AG09319 (cell line): ENCODE results near the gene LHX6.

Experiments used
- DNase-seq: peaks from one replicate; pipeline ENCODE4 v3.0.0-alpha.2; 2010; ENCODE audit warnings: low read depth; ENCODE audit errors: extremely low read depth
- TF ChIP-seq, protein P1 (sequence below): IDR thresholded peaks from 2 replicates; pipeline ENCODE4 v1.5.1; 2011; ENCODE audit warnings: low read depth, mild to moderate bottlenecking, inconsistent platforms, low read length, moderate library complexity

Gene LHX6

DNA sequence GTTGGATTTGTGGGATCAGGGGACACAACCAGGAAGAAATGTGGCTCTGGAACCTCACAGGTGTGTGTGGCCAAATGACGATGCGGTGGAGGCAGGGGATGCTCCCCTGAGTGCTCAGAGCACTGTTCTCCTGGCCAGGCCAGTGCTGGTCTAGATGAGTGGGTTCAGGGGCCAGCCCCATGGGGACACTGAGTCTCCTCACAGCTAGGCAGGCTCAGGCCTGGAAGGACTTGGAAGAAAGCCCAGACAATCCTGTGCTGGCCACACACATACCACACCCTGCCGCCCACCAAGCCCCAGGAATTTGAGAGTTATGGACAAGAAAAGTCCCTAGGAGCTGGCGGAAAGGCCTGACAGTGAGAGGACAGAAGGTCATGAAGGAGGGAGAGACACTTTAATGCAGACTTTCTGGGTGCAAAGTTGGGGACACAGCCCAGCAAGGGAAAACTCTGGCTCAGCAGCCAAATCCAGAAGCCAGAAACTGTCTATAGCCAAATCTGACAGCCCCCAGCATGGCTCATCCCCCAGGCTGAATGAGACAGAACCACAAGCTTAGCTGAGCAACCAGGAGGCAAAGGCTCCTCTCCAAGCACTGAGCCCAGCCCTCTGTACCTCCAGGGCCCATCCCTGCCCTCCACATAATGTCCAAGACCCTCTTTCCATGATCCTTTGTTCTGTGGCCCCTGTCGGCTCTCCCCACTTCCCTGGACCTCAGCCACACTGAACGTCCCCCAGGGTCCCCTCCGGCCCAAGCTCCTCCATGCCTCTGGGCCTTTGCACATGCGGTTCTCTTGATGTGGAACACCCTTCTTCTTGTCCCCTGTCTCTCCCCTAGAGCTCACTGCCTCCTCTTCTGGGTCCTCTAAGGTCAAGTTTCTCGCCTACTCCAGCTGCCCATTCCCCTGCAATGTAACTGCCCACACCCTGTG, 22.4 kb downstream of the LHX6 start:
- peak; percentile 40 for DNase-seq
- TF ChIP-seq, protein P1, sequence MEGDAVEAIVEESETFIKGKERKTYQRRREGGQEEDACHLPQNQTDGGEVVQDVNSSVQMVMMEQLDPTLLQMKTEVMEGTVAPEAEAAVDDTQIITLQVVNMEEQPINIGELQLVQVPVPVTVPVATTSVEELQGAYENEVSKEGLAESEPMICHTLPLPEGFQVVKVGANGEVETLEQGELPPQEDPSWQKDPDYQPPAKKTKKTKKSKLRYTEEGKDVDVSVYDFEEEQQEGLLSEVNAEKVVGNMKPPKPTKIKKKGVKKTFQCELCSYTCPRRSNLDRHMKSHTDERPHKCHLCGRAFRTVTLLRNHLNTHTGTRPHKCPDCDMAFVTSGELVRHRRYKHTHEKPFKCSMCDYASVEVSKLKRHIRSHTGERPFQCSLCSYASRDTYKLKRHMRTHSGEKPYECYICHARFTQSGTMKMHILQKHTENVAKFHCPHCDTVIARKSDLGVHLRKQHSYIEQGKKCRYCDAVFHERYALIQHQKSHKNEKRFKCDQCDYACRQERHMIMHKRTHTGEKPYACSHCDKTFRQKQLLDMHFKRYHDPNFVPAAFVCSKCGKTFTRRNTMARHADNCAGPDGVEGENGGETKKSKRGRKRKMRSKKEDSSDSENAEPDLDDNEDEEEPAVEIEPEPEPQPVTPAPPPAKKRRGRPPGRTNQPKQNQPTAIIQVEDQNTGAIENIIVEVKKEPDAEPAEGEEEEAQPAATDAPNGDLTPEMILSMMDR, result no peak

DNA sequence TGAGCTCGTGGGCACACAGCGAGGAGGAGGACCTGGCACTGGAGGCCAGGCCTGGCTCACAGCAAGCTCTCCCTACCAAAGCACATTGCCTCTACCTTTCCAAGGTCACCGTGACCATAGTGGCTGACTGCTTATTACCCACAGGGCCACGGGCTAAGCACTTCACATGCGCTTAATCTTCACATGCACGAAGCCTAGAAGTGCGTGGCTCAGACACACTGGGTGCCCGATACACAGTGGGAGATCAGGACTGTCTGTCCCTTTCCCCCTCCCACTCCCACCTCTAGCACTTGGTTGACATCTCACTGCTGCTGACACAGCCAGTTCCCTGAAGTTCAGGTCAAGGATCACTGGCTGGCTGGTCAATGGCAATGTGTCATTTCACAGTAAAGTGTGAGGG, 23.6 kb downstream of the LHX6 start:
- TF ChIP-seq, protein P1, result no peak
- DNase-seq, result no peak

DNA sequence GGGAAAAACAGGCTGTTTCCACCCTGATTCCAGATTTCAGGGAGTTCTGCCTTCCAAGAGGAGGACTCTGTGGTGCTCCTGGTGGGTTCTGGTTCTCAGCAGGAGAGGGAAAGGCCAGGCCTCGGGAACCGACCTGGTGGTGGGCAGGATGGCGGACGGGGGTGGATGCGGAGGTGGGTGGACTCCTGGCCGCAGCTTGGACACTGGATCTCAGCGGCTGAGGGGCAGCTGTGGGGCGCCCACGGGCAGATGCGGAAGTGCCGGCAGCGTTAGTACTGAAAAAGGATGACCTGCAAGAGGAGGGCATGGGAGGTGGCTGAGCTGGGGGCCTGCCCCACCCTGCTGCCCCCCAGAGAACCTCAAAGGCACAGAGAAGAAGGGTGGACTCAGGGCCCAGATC, 24.3 kb downstream of the LHX6 start:
- TF ChIP-seq, protein P1, result no peak
- DNase-seq, result no peak

DNA sequence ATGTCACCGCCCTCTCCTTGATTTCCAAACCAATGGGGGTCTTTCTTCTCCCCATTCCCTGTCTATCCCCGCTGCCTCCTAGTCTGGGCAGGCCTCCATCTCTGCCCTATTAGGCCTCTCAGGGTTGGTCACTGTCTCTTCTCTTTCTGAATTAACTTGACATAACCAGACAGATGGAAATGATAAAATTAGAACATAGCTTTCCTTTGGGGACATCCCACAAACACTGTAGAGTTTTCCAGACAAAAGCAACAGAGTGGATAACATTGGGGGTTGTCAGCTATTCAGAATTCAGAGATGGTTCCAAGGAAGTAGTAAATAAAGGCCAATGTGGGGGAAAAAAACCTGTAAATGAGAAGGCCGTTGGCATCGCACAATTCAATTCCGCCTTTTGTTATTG, 24.7 kb downstream of the LHX6 start:
- no peak for DNase-seq
- TF ChIP-seq, protein P1, result no peak

DNA sequence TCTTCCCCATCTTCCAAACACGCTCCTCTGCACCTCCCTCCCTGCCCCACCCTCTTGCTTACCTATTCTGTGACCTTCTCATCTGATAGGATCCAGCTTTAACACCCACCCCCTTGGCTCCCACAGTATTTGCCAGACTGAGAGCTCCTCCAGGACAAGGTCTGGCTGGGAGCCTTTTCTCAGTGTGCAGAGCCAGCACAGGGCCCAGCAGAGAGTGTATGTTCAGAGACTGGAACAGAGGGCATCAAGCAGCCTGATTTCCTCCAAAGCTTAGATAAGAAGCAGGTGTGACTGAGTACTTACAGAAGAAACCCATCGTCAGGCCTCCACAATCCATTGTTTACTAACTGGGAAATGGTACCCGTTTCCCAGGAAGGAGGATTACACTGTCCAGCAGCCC, 26.6 kb downstream of the LHX6 start:
- TF ChIP-seq, protein P1, result no peak
- no peak for DNase-seq

DNA sequence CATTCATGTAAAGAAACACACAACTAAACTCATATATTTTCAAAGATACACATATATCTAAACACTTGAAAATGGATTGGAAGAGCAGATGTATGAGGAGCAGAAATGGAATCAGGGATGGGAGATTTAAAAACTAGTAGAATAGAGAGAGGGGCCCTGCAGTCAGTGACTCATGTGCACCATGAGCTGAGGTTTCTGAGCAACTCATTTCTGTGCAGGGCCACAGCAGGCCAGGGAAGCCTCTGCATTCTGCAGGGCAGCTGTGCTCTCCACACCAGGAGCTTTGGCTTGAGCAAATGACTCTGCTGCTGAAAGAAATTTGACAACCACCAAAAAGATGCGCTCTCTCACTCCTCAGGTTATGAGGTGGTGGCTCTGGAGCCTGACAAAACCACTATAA, 27.1 kb downstream of the LHX6 start:
- DNase-seq, result no peak
- TF ChIP-seq, protein P1, result no peak

DNA sequence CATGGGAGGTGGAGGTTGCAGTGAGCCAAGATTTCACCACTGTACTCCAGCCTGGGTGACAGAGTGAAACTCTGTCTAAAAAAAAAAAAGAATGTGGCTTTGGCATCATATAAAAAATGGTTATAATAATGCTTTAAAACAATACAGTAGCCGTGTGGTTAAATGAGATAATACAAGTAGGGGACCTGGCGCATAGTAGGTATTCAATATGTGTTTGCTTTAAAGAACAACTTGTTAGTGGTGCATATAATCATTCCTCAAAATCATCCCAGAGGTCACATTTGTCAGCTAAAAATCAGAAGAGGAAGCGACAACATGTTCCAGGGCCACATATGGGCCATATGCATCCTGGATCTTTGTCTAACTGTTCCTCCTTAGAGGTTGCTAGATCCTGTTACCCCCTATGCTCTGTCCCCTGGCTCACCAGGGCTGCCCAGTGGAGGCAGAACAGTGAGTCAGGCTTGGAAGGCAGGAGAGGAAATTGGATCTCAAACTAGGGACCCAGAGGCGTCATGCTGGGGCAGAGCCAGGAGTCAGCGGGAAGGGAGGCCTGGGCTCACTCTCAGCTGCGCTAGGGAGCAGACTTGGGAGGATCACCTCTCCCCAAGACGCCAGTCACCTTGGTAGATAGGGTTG, 27.7 kb downstream of the LHX6 start:
- DNase-seq, result no peak
- TF ChIP-seq, protein P1, result no peak; the same call in 1 of the 2 replicates
